AG08396 (cell line): ENCODE measurements around the gene SHF.

ENCODE experiments used
- DNase-seq: peaks from one replicate; pipeline ENCODE4 v3.0.0; 2012; ENCODE audit warnings: low spot score, mixed read lengths

SHF gene

DNA sequence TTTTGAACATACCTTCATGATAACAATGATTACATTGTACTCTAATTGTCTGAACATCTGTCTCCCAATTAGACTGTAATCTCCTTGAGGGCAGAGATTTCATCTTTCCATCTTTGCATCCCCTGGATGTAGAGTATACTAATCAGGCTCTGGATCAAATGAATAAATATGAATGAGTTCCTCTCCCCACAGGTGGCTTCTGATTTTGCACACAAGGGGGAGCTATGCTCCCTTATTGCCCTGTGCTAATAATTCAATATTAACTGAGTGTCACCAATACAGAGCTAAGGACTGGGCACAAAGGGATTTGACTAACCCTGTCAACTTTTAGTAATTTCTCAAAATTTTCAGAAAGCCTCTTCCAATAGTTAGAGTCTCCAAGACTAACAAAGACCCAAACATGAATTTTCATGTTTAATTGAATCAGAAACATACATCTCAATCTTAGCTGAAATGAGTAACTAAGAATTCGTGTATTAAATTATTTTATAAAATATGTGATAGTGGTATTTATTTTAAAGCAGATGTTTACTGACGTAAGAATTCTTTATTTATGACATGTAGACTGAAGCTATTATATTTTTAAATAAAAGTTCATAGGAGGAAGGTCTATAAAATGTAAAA, 61.1 kb downstream of the SHF start:
- no peak for DNase-seq

DNA sequence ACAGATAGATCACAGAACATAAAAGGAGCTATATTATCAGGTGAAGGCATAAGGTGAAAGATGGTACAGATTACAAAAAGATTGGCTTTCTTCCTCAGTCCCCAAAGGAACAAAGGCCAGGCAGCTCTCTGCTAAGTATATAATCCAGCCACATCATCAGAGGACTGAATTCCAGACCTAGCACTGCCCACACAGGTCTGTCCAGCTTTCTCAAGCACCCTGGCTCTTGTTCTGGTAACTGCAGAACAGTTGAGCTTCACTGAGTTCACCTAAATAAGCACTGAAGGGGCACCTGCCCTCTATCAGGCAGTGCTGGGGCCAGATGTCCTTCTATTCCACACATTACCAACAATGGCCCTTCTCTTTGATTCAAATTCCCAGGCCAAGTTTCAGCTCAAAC, 64.4 kb downstream of the SHF start:
- DNase-seq: no peak

DNA sequence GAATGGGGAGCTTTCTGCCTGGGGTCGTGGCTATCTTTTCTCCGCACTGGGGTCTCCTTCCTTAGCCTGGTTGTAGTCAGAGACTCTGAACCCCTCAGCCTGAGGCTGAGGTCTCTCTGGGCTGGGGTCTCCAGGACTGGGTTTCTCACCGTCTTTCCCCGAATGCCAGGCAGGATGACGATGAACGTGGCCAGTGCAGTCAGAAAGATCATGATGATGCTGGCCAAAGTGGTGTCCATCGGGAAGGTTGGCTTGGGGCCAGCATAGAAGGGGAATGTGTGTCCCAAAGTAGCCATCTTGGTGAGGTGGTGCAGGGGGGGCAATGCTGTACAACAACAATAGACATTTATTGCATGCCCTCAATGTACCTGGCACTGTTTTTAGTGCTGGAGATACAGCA, 65.0 kb downstream of the SHF start:
- DNase-seq: no peak

DNA sequence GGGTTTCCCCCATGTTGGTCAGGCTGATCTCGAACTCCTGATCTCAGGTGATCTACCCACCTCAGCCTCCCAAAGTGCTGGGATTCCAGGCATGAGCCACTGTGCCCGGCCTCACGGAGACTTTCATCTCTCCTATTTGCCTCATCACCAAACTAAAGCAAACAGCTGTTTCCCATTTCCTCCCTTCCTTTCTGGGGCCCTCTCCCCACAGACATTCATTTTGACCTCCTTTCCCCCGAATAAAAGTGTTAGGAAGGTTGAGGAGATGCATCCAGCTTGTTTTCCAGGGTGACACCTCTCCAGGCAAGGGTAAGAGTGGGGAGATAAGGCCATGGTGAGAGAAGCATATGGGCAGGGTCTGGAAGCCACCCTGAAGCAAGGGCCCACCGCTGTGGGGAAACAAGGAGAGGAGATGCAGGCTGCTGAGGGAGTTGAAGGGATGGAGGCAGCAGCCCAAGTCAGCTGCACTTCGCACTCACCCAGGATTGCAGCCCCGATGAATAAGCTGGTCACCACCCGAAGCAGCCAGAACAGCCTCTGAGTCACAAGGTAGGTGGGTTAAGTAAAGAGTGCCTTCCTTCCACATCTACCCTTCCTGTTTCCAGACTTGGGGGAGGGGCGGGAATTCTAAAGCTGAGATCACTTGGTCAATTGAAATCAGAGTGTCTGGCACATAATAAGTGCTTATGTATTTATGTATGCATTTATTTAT, 65.9 kb downstream of the SHF start:
- DNase-seq: peak; percentile 86

DNA sequence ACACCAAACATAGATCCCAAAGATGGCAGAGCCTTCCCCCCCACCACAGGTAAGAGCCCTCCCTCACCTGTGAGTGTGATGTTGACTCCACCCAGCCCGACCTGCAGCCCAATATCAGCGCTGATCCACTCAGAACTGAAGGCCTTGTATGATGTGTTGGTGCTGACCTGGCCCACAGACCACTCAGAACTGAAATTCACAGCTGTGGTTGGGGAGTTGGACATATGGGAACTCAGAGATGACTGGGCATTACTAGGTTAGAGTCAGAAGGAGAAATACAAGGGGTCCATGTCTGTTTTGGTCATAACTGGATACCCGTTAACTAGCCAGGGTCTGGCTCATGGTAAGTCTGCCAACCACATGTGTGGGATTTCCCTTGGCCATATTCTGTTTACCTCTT, 66.7 kb downstream of the SHF start:
- DNase-seq: no peak

DNA sequence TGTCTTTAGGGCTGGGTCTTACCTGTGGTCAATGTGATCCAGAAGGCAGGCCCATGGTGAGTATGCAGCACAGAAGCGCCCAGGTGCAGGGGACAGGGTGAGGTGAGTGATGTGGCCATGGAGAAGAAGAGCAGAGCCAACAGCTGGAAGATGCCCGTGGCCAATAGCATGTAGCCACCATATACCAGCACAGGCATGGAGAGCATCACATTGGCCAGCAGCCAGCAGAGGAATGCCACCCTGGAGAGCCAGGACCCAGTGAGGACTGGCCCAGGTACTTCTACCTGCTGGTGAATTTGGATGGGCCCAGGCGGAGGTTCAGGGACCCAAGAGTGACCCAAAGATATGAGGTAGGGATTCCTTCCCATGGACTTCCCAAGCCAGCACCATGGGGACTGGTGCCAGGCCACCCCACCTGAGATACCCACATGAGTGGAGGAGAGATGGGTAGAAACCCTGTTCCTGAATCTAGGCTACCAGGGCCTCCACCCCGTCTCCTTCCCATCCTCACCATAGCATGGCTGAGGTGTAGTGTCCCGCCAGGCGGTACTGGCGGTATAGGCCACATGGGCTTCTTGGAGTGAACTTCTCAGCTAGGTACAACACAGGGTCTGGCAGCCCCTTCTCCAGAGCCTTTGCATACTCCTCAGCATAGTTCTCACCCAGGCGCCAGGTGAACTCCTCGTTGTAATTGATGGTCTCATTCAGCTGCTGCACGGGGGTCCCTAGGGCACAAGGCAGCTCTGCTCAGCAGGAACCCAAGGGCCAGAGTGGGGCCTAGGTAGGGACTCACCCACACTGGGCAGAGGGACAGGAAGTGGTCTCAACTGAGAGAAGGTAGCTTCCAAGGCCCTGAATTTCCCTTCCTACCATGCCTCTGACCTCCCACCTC, 67.4 kb downstream of the SHF start:
- DNase-seq: no peak

DNA sequence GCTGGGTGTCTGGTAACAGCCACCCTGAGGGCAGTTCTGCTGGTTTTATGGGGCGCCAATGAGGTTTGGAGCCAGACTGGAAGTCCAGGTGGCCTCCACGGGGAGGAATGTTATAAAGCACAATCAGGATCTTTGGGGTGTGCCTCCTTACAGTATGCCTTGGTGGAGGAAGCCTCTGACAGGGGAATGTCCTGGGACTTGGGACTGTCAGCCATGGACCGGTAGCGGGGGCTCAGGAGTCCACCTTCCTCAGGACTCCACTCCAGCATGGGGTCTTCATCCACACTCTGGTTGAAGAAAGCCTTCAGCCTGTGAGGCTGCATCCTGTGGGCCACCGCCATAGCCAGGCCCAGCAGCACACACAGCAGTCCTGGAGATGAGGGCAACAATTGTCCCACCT, 68.8 kb downstream of the SHF start:
- no peak for DNase-seq

DNA sequence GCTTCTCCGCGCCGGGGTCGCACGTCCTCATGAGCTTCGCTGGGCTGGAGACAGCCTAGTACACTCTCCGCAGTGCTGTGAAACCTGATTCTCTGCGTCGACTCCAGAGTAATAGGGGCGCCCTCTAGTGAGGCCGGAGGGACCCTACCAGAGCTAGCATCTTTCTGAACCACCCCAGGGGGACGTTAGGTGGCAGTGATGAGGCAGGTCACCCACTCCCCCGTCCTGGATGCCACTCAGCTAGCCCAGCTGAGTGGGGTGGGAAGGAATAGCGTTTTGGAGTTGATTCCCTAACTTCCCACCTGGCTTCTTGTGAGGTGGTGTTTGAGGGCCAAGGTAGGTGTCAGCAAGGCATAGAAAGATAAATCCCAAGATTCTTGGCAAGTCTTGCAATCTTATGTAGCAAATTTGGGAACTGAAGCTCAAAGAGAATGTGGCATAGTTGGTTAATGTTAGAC, 69.6 kb downstream of the SHF start:
- DNase-seq: peak; percentile 93

DNA sequence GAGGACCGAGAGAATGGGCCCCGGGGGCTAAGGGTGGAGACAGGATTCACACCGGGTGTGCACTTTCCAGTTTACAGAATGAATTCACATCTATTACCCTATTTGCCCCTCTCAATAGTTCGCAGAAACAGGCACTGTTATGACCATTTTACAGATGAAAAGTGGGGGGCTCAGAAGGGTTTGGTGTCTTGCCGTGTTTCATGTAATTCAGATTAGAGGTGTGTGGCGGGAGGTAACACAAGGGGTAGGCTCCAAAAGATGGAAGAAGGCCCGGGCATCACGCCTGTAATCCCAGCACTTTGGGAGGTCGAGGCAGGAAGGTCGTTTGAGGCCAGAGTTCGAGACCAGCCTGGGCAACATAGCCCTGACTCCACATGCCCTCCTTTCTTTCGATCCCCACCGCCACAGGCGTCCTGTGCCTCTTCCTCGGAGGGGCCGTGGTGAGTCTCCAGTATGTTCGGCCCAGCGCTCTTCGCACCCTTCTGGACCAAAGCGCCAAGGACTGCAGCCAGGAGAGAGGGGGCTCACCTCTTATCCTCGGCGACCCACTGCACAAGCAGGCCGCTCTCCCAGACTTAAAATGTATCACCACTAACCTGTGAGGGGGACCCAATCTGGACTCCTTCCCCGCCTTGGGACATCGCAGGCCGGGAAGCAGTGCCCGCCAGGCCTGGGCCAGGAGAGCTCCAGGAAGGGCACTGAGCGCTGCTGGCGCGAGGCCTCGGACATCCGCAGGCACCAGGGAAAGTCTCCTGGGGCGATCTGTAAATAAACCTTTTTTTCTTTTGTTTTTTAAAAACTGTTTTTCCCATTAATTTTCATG, 70.2 kb downstream of the SHF start:
- no peak for DNase-seq
